Esophagus squamous epithelium (tissue), 5 donors: Measurements from ENCODE around the gene TCEA2. TPM values are rescaled to one million over a fixed set of nuclear protein-coding genes. Genes with fewer than 3 reads are reported as not detected.

Experiments
- DNase-seq: peaks from one replicate; lab custom pipeline; 2025; lab: John Stamatoyannopoulos, UW
- H3K27ac ChIP-seq, 4 donors: fragments of 200-600 bp; sonication (generic); one replicate each; pipeline ENCODE4 v1.5.1; 2016 to 2019; ENCODE audit warnings: mild to moderate bottlenecking in 1 of 4
- H3K27me3 ChIP-seq, 4 donors: fragments of 200-600 bp; sonication (generic); 1 replicate in 3 of 4; 2 replicates in 1 of 4; pipeline versions ENCODE4 v1.5.1 to v1.6.0; 2017 to 2021; ENCODE audit warnings: antibody characterized with exemption in 1 of 4
- H3K36me3 ChIP-seq, 3 donors: fragments of 200-600 bp; sonication (generic); one replicate each; pipeline ENCODE4 v1.5.1; 2016 to 2019
- H3K4me1 ChIP-seq, 3 donors: fragments of 200-600 bp; sonication (generic); one replicate each; pipeline ENCODE4 v1.5.1; 2017 to 2019
- H3K4me3 ChIP-seq, 4 donors: fragments of 200-600 bp; sonication (generic); 1 replicate in 3 of 4; 2 replicates in 1 of 4; pipeline ENCODE4 v1.5.1; 2016 to 2019; ENCODE audit warnings: mild to moderate bottlenecking in 2 of 4, moderate library complexity in 1 of 4
- H3K9me3 ChIP-seq, 3 donors: fragments of 200-600 bp; sonication (generic); one replicate each; pipeline ENCODE4 v1.5.1; 2016 to 2019
- POLR2A ChIP-seq, 4 donors: fragments of 450-650 bp; IDR thresholded peaks; one replicate each; pipeline ENCODE4 v1.6.1; 2017; ENCODE audit warnings: antibody characterized with exemption in 4 of 4, mild to moderate bottlenecking in 4 of 4, moderate library complexity in 3 of 4
- WGBS, 2 donors: methylation state at CpG; one replicate each; pipeline ENCODE4 v1.1.5; 2018; 5-methylcytosine and 5-hydroxymethylcytosine counted together
- intact Hi-C: fragments of 100-400 bp; cut with DNase I; formaldehyde crosslinking; loops from one replicate; pipeline ENCODE4 v1.15.0; 2022
- total RNA-seq, 4 donors: library from RNA; depleted of rRNA; stranded (reverse); fragments of >200 nt; gene quantifications; one replicate each; pipeline ENCODE4 v1.1.0, GENCODE V29; 2016
- TF ChIP-seq, protein P1 (sequence below), 6 experiments: fragments of 450-650 bp in 4 of 6; fragments of 200-600 bp in 2 of 6; sonication (generic) in 2 of 6; IDR thresholded peaks; one replicate each; pipeline ENCODE4 v1.5.1; 2016 to 2019; ENCODE audit warnings: antibody characterized with exemption in 6 of 6, mild to moderate bottlenecking in 4 of 6, moderate library complexity in 4 of 6
- donor health status: DM: yes; HTN: yes; CAD: no.

The TCEA2 gene
- total RNA-seq, 4 donors from 2014 or later = 1.8 to 25.2 (median 8.9) TPM

DNA sequence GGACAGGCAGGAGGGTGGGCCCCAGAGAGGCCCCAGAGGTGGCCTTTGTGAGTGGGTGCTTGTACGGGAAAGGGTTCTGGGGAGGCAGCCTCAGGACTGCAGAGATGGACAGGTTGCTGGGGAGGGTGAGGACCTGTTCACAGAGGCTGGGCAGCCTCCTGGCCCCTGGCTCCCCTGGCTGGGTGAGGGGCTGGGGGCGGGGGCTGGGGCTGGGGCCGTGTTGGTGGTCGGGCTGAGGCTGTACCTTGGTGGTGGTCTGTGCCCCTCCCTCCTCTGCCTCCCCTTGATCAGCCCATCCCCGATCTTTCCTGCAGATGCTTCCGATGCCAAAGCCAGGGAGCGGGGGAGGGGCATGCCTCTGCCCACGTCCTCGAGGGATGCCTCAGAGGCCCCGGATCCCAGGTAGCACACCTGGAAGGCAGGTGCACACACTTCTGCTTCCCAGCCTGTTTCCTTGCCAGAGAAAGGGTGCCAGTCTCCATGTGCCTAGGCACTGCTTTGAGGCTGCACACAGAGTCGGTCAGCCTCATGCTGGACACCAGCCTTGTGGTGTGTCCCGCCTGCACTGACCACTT is 4.8 kb downstream of the TCEA2 start:
- Histone ChIP-seq H3K9me3 (no peaks in the 10 kb centered on the region), H3K27ac (no peak overlapping the region), H3K36me3 (peaks cover 0 to 21% (median 4%) of the 10 kb centered on the region in 3 donors), H3K27me3 (no peaks in the 10 kb centered on the region), H3K4me3 (no peak overlapping the region), H3K4me1 (peaks cover 20 to 41% (median 24%) of the 10 kb centered on the region in 3 donors)
- intact Hi-C loops = no loop called here
- no peak for TF ChIP-seq POLR2A (IDR thresholded peaks at IDR 0.05)
- TF ChIP-seq, protein P1, sequence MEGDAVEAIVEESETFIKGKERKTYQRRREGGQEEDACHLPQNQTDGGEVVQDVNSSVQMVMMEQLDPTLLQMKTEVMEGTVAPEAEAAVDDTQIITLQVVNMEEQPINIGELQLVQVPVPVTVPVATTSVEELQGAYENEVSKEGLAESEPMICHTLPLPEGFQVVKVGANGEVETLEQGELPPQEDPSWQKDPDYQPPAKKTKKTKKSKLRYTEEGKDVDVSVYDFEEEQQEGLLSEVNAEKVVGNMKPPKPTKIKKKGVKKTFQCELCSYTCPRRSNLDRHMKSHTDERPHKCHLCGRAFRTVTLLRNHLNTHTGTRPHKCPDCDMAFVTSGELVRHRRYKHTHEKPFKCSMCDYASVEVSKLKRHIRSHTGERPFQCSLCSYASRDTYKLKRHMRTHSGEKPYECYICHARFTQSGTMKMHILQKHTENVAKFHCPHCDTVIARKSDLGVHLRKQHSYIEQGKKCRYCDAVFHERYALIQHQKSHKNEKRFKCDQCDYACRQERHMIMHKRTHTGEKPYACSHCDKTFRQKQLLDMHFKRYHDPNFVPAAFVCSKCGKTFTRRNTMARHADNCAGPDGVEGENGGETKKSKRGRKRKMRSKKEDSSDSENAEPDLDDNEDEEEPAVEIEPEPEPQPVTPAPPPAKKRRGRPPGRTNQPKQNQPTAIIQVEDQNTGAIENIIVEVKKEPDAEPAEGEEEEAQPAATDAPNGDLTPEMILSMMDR (IDR thresholded peaks at IDR 0.05) = no peak
- 69% methylated on average over 3 of the region's 12 CpGs; no CpG with 5 or more reads in 1 of the 2 donors for WGBS, 2 donors
- DNase-seq = no peak

DNA sequence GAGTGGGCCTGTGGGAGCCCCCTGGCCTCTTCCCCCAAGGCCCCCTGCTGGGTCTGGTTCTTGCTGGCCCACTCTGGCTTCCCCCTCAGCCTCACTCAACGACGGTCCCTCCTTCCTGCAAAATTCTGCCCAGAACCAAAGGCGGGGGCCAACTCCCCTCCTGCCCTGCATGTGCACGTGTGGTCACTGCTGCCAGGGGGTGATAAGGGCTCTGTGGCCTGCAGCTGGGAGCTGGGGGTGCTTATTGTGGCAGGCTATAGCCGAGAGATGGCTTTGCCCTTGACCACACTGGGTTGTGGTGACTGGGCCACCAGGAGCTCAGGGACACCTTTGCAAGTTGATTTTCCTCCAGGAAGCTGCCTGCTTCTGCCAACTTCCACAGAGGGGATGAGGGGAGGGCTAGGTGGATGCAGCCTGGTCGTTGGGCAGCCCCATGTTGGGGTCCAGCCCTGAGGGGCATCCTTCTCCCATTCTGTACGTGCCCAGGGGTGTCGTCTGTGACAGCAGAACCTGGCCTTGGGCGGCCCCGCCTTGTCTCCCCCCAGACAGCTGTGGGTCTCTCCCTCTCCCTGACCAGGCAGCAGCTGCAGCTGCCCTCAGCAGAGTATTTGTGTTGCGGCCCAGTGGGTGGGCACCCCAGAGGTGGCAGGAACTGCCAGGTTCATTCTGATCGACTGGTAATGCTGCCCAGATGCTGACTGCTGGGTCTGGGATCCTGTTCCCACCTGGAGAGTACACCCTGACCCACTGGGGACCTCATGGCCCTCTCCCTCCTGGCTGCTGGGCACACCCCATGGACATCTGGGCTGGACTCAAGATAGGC is 5.6 kb downstream of the TCEA2 start:
- DNase-seq = no peak
- Histone ChIP-seq H3K27ac (no peak overlapping the region), H3K27me3 (no peaks in the 10 kb centered on the region), H3K4me3 (no peak overlapping the region), H3K9me3 (no peaks in the 10 kb centered on the region), H3K4me1 (peaks cover 15 to 35% (median 23%) of the 10 kb centered on the region in 3 donors), H3K36me3 (peaks cover 0 to 28% (median 4%) of the 10 kb centered on the region in 3 donors)
- intact Hi-C loops = no loop called here
- TF ChIP-seq POLR2A (IDR thresholded peaks at IDR 0.05) = no peak
- TF ChIP-seq, protein P1 (IDR thresholded peaks at IDR 0.05) = no peak
- 83% methylated on average over 1 of the region's 12 CpGs; no CpG with 5 or more reads in 1 of the 2 donors for WGBS, 2 donors

DNA sequence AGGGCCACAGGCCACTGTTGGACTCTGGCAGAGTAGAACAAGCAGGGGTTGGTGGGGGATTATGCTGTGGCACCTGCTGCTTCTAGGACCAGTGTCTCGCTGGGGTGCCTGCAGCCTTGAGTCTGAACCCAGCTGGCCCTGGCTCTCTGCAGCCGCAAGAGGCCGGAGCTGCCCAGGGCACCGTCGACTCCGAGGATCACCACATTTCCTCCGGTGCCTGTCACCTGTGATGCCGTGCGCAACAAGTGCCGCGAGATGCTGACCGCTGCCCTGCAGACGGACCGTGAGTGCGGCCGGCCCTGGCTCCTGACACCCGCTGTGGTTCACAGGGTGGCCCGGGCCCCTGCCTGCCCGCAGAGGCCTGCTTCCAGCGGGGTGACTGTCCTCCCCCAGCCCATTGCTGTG is 6.2 kb downstream of the TCEA2 start:
- Histone ChIP-seq H3K27me3 (no peaks in the 10 kb centered on the region), H3K4me3 (no peak overlapping the region), H3K9me3 (no peaks in the 10 kb centered on the region), H3K27ac (no peak overlapping the region), H3K36me3 (peaks cover under 1 to 35% (median 4%) of the 10 kb centered on the region in 3 donors), H3K4me1 (peaks cover 10 to 33% (median 17%) of the 10 kb centered on the region in 3 donors)
- WGBS, 2 donors = 95% methylated on average over 12 of the region's 20 CpGs; no CpG with 5 or more reads in 1 of the 2 donors
- intact Hi-C loops = no loop called here
- TF ChIP-seq POLR2A (IDR thresholded peaks at IDR 0.05) = no peak
- TF ChIP-seq, protein P1 (IDR thresholded peaks at IDR 0.05) = no peak
- no peak for DNase-seq

DNA sequence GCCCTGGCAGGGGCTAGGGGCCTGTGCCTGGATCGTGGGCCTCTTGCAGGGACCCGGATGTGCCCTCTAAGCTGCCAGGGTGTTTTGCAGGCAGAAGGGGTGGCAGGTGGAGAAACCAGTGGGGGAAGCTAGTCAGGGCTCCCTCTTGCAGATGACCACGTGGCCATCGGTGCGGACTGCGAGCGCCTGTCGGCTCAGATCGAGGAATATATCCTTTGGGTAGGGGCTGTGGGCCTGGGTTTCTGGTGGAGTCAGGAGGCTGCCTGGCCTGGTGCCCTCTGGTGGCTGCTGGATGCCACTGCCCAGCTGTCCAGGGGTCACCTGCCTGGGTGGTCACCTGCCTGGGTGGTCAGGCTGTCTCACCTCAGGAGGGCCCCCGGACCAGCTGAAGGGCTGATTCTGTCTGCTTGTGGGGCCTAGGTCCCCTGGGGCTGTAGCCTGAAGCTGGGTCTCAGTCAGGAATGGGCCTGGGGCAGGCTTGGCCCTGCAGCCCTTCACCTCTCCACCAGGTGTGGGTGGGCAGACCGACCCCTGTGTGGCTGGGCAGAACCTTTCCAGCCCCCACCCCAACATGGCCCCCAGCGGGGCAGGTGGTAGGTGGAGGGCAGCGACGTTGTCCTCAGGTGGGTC is 6.7 kb downstream of the TCEA2 start:
- Histone ChIP-seq H3K9me3 (no peaks in the 10 kb centered on the region), H3K27me3 (no peaks in the 10 kb centered on the region), H3K36me3 (peaks cover 4 to 40% (median 6%) of the 10 kb centered on the region in 3 donors), H3K4me1 (peaks cover 7 to 33% (median 12%) of the 10 kb centered on the region in 3 donors), H3K4me3 (no peak overlapping the region), H3K27ac (no peak overlapping the region)
- WGBS, 2 donors = 73% methylated on average over 7 of the region's 14 CpGs; no CpG with 5 or more reads in 1 of the 2 donors
- TF ChIP-seq POLR2A (IDR thresholded peaks at IDR 0.05) = no peak
- TF ChIP-seq, protein P1 (IDR thresholded peaks at IDR 0.05) = peak; percentile 29 to 68 (median 47)
- intact Hi-C loops = no loop called here
- DNase-seq = no peak
